IPS-NIHi7 (cell line): ENCODE data around the gene CEP128.

ENCODE experiments used
- DNase-seq: peaks from one replicate; pipeline ENCODE4 v3.0.0; 2012; ENCODE audit warnings: mixed read lengths; ENCODE audit errors: extremely low spot score

CEP128 gene

DNA sequence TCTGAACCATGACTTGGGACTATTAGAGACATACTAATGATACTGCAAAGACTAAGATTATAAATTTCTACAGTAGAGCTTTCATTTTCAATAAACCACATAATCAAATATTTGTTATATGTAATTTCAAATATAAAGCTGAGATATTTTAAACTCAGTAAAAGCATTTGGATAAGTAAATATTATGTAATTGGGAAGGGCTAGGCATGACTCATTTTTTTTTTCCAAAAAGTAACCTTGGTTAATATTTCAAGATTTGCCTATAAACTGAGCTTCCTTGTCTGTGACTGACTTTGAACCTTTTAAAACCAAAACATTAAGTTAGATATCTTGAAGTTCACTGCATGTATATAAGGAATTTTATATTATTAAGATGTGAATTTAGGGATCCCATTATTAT, 332.5 kb downstream of the CEP128 start:
- DNase-seq = no peak

- DNase-seq = no peak
Observed at GRCh38 chr14:80608563-80608962, 333.0 kb downstream of the CEP128 start.

DNA sequence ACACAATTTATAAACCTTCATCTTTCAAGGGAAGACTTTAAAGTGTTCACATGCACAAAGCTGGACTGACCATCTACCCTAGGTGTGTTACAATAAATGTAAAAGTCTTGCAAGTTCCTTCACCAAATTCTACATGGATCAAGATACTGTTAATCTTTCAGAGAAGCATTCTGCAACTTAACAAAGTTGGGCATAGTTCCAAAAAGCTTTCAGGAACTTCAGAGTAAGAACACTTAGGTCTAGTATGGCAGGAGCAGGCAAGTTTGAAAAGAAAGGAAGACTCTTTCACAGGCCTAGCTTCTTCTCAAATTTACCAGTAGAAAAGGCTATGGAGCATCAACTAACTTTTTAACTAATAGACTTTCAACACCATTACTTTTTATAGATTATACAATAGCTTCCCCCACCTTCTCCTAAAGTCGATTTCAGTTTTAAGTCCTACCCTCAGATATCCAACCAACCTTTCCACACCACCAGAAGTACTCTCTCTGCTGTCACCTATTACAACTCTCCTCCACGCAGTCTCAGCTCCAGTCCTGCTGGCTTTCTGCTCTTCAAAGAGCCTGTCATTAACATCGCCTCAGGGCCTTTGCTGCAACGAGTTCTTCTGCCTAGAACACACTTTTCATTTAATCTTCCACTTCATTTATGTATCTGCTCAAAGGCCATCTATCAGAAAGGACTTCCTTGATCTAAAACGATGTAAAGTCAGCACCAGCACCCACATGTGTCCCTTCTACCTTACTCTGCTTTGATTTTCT, 333.9 kb downstream of the CEP128 start:
- DNase-seq = no peak

DNA sequence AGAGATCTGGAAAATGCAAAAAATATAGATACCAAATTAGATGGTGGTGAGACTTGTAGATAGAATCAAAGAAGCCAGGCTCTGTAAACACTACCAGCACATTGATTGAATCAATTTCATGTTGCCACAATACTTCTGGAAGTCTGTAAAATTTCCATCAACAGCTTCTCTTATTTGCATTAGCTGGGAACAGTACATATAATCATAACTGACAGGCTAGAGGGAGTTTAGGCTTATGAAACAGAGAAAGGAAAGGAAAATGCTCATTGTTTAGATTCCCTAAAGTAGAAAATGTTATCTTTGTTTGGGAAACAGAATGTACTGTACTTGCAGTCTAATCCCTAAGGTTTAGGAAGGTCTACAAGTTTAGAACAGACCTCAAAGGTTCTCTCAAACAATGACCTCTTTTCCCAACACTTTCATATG, 335.2 kb downstream of the CEP128 start:
- DNase-seq = no peak

GRCh38 chr14:80605536-80605935, 336.0 kb downstream of the CEP128 start:
- no peak for DNase-seq

DNA sequence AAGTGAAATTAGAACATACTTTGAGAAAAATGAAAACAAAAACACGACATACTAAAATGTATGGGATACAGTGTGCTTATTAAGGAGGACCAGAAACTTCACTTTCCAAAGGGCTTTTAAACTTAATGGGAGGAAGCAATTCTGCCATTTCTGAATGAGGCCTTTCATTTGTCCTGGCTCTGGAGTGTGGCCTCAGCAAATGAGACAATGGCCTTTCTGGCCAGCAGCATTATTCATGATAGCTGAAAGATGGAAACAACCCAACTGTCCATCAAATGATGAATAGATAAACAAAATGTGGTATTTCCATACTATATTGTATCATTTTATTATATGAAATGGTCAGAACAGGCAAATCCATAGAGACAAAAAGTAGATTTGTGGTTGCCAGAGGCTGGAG, 338.6 kb downstream of the CEP128 start:
- DNase-seq = no peak

DNA sequence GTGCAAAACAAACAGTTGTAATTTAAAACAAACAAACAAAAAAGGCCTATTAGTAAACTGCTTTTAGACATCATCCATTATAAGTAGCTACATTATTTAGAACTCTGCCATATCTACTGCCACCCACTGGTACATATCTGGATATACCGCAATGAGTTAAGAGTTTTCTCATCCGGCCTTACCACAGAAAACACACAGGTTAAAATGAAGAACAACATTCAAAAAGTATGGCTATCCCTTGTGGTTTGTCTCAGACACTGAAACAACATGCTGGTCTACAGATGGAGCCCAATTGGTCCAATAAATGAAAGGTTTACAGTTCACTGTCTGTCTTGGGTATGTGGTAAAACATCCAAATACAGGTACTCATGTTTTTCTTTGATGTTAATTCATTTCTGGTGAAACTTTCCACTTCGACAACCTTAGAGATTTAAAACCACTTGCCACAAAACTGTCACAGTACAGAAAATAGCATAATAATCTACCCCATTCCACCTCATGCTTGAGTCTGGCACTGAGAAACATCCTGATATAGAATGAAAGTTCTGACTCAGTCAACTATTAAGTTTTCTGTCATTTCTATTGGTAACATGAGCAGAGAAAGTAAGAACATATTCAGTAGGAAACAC, 354.3 kb downstream of the CEP128 start:
- peak; percentile 21 for DNase-seq

- peak; percentile 15 for DNase-seq
Observed at GRCh38 chr14:80586131-80586530, 355.4 kb downstream of the CEP128 start.

DNA sequence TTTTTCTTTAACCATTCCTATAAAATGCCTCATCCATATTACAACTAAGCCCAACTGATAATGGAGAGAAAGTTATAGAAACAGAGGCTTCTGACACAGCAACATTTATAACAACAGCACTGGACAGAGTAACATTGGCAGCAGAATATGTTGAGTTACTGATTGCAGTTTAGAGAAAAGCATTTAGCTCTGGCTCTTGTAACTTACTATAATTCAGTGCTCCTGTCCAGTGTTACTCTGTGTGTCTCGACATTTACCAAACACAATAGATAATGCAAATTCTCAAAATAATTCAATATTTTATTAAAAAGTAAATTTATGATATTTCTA, 356.1 kb downstream of the CEP128 start:
- DNase-seq = no peak

DNA sequence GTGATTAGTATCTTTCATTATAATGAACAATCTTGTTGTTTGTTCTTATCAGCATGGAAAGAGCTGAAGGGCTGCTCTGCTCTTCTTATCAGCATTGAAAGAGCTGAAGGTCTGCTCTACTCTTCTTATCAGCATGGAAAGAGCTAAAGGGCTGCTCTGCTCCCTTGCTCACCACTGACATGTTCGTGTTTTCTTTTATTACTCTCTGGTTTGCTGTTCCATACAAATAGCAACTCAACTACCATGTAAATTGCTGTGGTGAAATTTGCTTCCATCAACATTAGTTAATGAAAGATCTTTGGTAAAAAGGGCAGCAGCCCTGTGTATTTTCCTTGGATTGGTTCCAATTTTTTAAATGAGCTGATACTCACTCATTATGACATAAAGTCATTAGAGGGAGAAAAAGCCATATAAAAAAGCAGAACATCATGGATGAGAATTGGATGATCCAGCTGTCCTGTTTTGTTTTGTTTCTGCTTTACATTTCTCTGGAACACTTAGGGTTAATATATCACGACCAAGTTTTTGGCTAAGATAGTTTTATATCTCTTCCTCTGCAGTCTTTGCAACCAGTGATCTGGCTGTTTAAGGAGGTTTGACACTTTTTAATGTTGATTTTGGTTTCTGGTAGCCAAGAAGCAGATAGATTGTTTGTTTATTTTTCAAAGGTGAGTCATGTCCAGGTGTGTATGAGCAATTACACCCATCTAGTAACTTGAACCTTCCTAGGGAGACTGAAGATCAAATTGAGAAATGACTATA, 356.6 kb downstream of the CEP128 start:
- DNase-seq = no peak

DNA sequence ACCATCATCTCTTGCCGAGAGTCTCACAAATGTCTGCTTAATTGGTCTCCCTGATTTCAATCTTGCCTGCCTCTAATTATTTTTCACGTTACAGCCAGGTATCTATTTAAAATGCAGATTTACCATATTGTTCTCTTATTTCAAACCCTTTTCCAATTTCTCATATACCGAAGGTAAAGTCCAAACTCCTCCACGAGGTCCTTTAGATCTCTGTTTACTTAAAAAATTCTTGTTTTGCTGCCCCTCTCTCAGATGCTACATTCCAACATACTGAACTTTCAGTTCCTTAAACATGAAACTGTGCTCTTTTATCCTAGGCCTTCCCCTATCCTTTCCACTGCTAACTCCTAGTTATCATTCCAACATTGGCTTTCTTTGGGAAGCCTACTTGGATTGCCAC, 363.9 kb downstream of the CEP128 start:
- no peak for DNase-seq

GRCh38 chr14:80576401-80576800, 365.1 kb downstream of the CEP128 start:
- DNase-seq = no peak

GRCh38 chr14:80575763-80576162, 365.8 kb downstream of the CEP128 start:
- no peak for DNase-seq

DNA sequence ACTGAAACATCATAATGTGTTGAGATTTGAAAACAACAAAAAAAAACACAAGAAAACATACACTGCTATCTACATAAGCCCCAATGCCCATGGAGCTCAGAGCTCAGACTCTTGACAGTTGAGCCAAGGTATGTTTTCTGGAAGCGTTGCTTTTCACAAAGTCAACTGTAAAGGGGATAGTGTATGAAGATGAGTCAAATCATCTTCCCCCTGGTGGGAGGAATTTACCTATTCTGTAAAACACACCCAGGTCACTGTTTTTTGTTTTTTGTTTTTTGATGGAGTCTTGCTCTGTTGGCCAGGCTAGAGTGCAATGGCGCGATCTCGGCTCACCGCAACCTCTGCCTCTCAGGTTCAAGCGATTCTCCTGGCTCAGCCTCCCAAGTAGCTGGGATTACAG, 368.9 kb downstream of the CEP128 start:
- no peak for DNase-seq

DNA sequence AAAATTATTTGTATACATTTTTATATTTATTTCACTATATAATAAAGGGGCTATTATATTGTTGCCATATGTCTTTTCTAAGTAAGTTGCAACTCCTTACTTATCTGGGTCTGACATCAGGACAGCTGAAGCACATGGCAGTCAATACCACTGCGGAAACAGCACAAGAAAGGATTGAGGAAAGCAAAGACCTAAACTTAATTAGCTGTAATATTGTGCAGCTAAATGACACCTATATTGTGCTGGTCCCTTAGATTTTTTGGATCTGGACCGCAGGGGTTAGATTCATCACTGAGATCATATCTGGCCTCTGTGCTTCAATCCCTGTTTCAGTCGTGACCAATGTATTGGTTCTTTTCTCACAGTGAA, 370.6 kb downstream of the CEP128 start:
- no peak for DNase-seq

DNA sequence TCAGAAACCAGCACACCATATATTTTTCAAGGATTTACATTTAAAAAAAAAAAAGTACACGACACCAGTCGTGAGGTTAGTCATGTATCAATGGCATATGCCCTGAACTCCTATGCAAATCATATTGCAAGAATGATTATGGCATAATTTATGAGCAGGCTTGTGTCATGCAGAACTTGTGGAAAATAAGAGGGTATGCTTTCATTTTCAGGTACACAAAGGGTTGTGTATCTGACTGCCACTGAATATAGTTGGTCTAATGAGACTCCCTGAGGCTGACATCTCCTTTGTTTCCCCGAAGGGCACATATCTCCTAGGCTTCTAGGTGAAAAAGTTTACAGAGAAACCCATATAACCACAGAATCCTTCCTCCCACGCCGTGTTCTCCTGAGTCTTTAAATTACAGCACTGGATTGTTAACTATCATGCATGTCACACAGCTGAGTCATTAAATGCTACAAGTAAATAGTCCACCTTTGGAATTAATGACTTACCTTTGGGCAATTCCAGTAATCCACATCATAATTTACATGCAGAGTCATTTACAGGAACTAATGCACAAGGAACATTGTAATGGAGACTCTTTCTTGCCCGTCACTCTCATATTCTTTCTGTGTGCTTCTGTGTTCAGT, 373.5 kb downstream of the CEP128 start:
- no peak for DNase-seq

DNA sequence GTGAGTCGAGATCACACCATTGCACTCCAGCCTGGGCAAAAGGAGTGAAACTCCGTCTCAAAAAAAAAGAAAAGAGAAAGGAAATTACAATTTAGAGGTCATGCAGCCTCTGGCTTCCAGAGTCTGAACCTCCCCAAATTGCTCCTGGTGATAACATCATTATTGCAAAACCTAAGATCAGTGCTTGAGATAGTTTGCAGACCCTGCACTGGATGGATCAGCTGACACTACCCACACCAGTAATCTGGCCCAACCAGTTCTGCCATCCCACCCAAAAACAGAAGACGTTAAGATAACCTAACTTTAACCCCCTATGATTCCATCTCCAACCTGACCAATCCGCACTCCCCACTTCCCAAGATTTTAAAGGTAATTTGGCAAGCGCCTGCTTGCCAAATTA, 376.5 kb downstream of the CEP128 start:
- DNase-seq = no peak

DNA sequence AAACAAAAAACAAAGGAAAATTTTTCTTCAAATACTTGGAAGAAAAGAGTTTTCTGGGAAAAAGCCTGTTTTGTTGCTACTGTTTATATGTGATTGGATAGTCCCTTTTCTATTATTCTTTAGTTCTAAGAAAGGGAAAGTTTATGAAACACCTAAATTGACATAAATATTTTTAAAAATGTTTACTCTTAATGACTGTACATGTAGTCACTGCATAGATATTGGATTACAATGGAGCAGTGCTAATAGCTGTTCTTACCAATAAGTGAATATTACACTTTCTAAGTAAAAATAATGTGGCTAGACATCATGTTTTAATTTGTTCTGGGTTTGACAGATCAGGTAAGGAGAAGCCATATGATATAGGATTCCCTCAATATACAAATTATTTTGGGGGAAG, 377.5 kb downstream of the CEP128 start:
- DNase-seq = no peak

DNA sequence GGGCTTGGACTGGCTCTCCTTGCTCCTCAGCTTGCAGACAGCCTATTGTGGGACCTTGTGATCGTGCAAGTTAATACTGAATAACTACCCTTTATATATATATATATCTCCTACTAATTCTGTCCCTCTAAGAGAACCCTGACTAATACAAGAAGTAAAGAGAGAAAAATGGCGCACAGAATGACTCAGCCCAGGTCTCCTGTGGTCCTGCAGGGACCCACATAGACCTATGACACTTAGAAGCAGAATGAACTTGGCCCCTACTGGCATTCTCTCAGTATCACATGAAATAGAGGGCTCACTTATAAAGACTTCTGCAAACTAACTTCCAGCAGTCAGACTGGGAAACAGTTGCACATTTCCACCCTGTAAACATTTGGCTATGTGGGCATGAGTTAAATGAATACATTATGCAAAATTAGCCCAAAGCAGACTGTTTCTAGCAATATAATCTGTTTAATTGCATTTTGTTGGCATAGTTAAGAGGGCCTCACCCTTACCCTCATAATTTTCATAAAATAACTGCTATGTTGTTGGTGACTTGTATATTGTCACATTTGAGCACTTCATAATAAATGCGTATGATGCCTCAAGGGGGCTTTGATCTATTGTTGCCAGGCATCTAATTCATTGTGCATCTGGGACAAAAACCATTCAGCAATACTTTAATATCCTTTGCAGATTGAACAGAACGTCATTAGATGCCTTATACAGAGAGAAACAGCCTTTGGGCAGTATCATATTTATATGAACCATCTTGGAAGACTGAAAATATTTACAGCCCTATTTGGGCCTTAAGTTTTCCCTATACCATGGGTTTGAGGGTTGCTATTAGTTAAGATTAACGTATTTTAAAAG, 380.5 kb downstream of the CEP128 start:
- no peak for DNase-seq

DNA sequence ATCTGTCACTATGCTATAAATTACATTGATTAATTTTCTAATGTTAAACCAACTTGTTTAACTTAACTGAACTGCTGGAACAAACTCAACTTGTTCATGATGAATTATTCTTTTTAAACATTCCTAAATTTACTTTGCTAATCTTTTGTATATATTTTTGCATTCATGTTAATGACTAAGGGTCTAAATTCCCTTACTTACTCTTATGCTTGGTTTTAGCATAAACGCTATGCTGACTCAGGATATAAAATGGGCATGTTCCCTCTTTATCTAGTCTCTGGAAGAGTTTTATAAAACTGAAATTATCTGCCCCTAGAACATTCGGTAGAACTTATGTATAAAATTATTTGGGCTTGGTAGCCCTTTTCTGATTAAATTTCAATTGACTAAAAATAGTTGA, 387.4 kb downstream of the CEP128 start:
- no peak for DNase-seq

GRCh38 chr14:80549141-80549540, 392.4 kb downstream of the CEP128 start:
- DNase-seq = no peak
